Jurkat, Clone E6-1 (cell line): ENCODE measurements around the gene RXRB.

Experiments used
- DNase-seq: peaks from one replicate; pipeline ENCODE4 v3.0.0-alpha.2; 2011; ENCODE audit warnings: low read depth, low spot score
- H3K4me3 ChIP-seq: 2 replicates; pipeline ENCODE4 v1.5.1; 2011; ENCODE audit warnings: mild to moderate bottlenecking, low read length, control low read depth, moderate library complexity

RXRB gene

GRCh38 chr6:33183071-33183683, 17.3 kb downstream of the RXRB start:
- no peak for DNase-seq
- H3K4me3 ChIP-seq, result no peak overlapping the region

- DNase-seq, result no peak
- H3K4me3 ChIP-seq, result no peak overlapping the region
Measured at GRCh38 chr6:33181141-33181540, 19.3 kb downstream of the RXRB start.

- H3K4me3 ChIP-seq, result no peak overlapping the region
- no peak for DNase-seq
Measured at GRCh38 chr6:33178755-33179475, 21.6 kb downstream of the RXRB start.

- no peak overlapping the region for H3K4me3 ChIP-seq
- DNase-seq, result no peak
Measured at GRCh38 chr6:33177552-33178446, 22.7 kb downstream of the RXRB start.

- no peak overlapping the region for H3K4me3 ChIP-seq
- DNase-seq, result no peak
Measured at GRCh38 chr6:33176906-33177305, 23.6 kb downstream of the RXRB start.

- H3K4me3 ChIP-seq, result no peak overlapping the region
- no peak for DNase-seq
Measured at GRCh38 chr6:33175436-33176069, 24.9 kb downstream of the RXRB start.

- no peak overlapping the region for H3K4me3 ChIP-seq
- no peak for DNase-seq
Measured at GRCh38 chr6:33174784-33175183, 25.7 kb downstream of the RXRB start.

GRCh38 chr6:33173535-33174180, 26.8 kb downstream of the RXRB start:
- no peak overlapping the region for H3K4me3 ChIP-seq
- DNase-seq, result no peak

- no peak for DNase-seq
- H3K4me3 ChIP-seq, result no peak overlapping the region
Measured at GRCh38 chr6:33172688-33173534, 27.6 kb downstream of the RXRB start.

GRCh38 chr6:33171880-33172687, 28.4 kb downstream of the RXRB start:
- DNase-seq, result no peak
- H3K4me3 ChIP-seq, result no peak overlapping the region

GRCh38 chr6:33171016-33171879, 29.2 kb downstream of the RXRB start:
- DNase-seq, result no peak
- no peak overlapping the region for H3K4me3 ChIP-seq

GRCh38 chr6:33170176-33171015, 30.1 kb downstream of the RXRB start:
- DNase-seq, result no peak
- H3K4me3 ChIP-seq, result no peak overlapping the region

- no peak overlapping the region for H3K4me3 ChIP-seq
- no peak for DNase-seq
Measured at GRCh38 chr6:33169291-33170175, 30.9 kb downstream of the RXRB start.

- H3K4me3 ChIP-seq, result no peak overlapping the region
- no peak for DNase-seq
Measured at GRCh38 chr6:33168639-33169038, 31.8 kb downstream of the RXRB start.

GRCh38 chr6:33168284-33168601, 32.2 kb downstream of the RXRB start:
- H3K4me3 ChIP-seq, result no peak overlapping the region
- no peak for DNase-seq
